Sigmoid colon (tissue), 7 donors: ENCODE data around the gene CAPN5. TPM values are rescaled to one million over a fixed set of nuclear protein-coding genes. Genes with fewer than 3 reads are reported as not detected.
"Not testable (repeated sequence)": the region's sequence is repeated elsewhere in the genome, so short reads cannot be mapped to it uniquely, and the experiment has no call there.

Experiments used
- DNase-seq: peaks from one replicate; pipeline ENCODE4 v3.0.0-alpha.2; 2019
- H3K27ac ChIP-seq, 4 donors: fragments of 200-600 bp; sonication (generic); one replicate each; pipeline ENCODE4 v1.5.1; 2016 to 2019; ENCODE audit warnings: mild to moderate bottlenecking in 1 of 4
- H3K27me3 ChIP-seq, 3 donors: fragments of 200-600 bp; sonication (generic); one replicate each; pipeline ENCODE4 v1.5.1; 2019; ENCODE audit warnings: mild to moderate bottlenecking in 1 of 3
- H3K36me3 ChIP-seq, 4 donors: fragments of 200-600 bp; sonication (generic); one replicate each; pipeline ENCODE4 v1.5.1; 2016 to 2019
- H3K4me1 ChIP-seq, 4 donors: fragments of 200-600 bp; sonication (generic); one replicate each; pipeline ENCODE4 v1.5.1; 2017 to 2019
- H3K4me3 ChIP-seq, 4 donors: fragments of 200-600 bp; sonication (generic); one replicate each; pipeline ENCODE4 v1.5.1; 2017 to 2019; ENCODE audit warnings: mild to moderate bottlenecking in 2 of 4, moderate library complexity in 1 of 4
- H3K9me3 ChIP-seq, 4 donors: fragments of 200-600 bp in 3 of 4; sonication (generic) in 3 of 4; one replicate each; pipeline versions ENCODE4 v1.5.1 to v1.6.1; 2013 to 2019
- CTCF ChIP-seq, 4 experiments: fragments of 450-650 bp in 3 of 4; fragments of 200-600 bp in 1 of 4; IDR thresholded peaks; one replicate each; pipeline ENCODE4 v1.5.1; 2016 to 2019; ENCODE audit warnings: antibody characterized with exemption in 4 of 4, mild to moderate bottlenecking in 3 of 4, moderate library complexity in 2 of 4
- EP300 ChIP-seq, 4 donors: sonication (generic); formaldehyde crosslinking; IDR thresholded peaks; one replicate each; pipeline ENCODE4 v1.6.1; 2017; ENCODE audit warnings: antibody characterized with exemption in 4 of 4
- POLR2A ChIP-seq, 2 donors: fragments of 450-650 bp; IDR thresholded peaks; one replicate each; pipeline ENCODE4 v1.6.1; 2016; ENCODE audit warnings: antibody characterized with exemption in 2 of 2, mild to moderate bottlenecking in 2 of 2, moderate library complexity in 2 of 2
- POLR2AphosphoS5 ChIP-seq, 4 donors: sonication (generic); formaldehyde crosslinking; IDR thresholded peaks; one replicate each; pipeline ENCODE4 v1.6.1; 2017; ENCODE audit warnings: antibody characterized with exemption in 4 of 4
- WGBS, 2 donors: extraction: QIAGEN DNeasy Blood & Tissue Kit; methylation state at CpG; one replicate each; pipeline ENCODE4 v1.1.7; 2013; 5-methylcytosine and 5-hydroxymethylcytosine counted together
- intact Hi-C: fragments of 100-400 bp; cut with DNase I; formaldehyde crosslinking; loops from one replicate; pipeline ENCODE4 v1.15.1; 2023
- polyA plus RNA-seq, 3 donors: library from polyadenylated mRNA; stranded (reverse); fragments of 200-250 nt; gene quantifications; one replicate each; pipeline ENCODE4 v1.2.3, GENCODE V29; 2013
- total RNA-seq, 4 donors: library from RNA; depleted of rRNA; stranded (reverse); fragments of >200 nt; gene quantifications; one replicate each; pipeline ENCODE4 v1.1.0, GENCODE V29; 2016
- donor health status: healthy with polysubstance abuse.
- donor health status: Bipolar disorder and iron deficiency.
- donor health status: healthy.

The CAPN5 gene
- total and polyA plus RNA-seq, 7 donors, result 4.1 to 110 (median 12.5) TPM

- no peaks in the 10 kb centered on the region for H3K36me3 ChIP-seq
- intact Hi-C loops, result loop anchor here (2.0 to 5.0 kb wide), 2 partner anchors 143 to 501 kb away; no protein-coding TSS in a partner anchor
- DNase-seq, result peak; percentile 66
- no peak overlapping the region for H3K27ac ChIP-seq
- no peaks in the 10 kb centered on the region for H3K9me3 ChIP-seq
- WGBS, 2 donors, result 4 to 5% methylated on average over 39 of the region's 39 CpGs
- peaks cover 0 to 35% (median 21%) of the 10 kb centered on the region in 3 donors for H3K27me3 ChIP-seq
- peaks cover 0 to 11% (median 6%) of the 10 kb centered on the region in 4 donors for H3K4me1 ChIP-seq
- no peak for TF ChIP-seq POLR2A (IDR thresholded peaks at IDR 0.05)
- TF ChIP-seq EP300 (IDR thresholded peaks at IDR 0.05), result no peak
- peak; percentile 11 to 50 (median 29) for TF ChIP-seq CTCF (IDR thresholded peaks at IDR 0.05)
- TF ChIP-seq POLR2AphosphoS5 (IDR thresholded peaks at IDR 0.05), result no peak
- H3K4me3 ChIP-seq, result no peak overlapping the region
Measured at GRCh38 chr11:77046060-77046501, 20.7 kb upstream of the CAPN5 start.

- intact Hi-C loops, result loop anchor here (1.0 to 5.0 kb wide), 4 partner anchors 26 to 500 kb away; no protein-coding TSS in a partner anchor
- peak; percentile 89 for DNase-seq
- TF ChIP-seq POLR2AphosphoS5 (IDR thresholded peaks at IDR 0.05) (peak in 1 of 4 donors; percentile 57), POLR2A (IDR thresholded peaks at IDR 0.05) (no peak), CTCF (IDR thresholded peaks at IDR 0.05) (peak in 3 of 4 experiments; percentile 59 to 67 (median 62)), EP300 (IDR thresholded peaks at IDR 0.05) (no peak)
- no peaks in the 10 kb centered on the region for H3K36me3 ChIP-seq
- H3K4me3 ChIP-seq, result peak overlapping the region; percentile 8 to 44 (median 32)
- peak overlapping the region; percentile 10 to 61 (median 50) for H3K27ac ChIP-seq
- peaks cover 0 to 11% (median 6%) of the 10 kb centered on the region in 4 donors for H3K4me1 ChIP-seq
- 1 to 5% methylated on average over 15 of the region's 15 CpGs for WGBS, 2 donors
- H3K27me3 ChIP-seq, result peaks cover 0 to 24% (median 17%) of the 10 kb centered on the region in 3 donors
- H3K9me3 ChIP-seq, result no peaks in the 10 kb centered on the region
Measured at GRCh38 chr11:77047007-77047927, 19.5 kb upstream of the CAPN5 start.

- Histone ChIP-seq H3K27me3 (peaks cover 0 to 22% (median 17%) of the 10 kb centered on the region in 3 donors), H3K4me1 (peaks cover 0 to 11% (median 6%) of the 10 kb centered on the region in 4 donors)
- not testable (repeated sequence) for H3K36me3 ChIP-seq, H3K9me3 ChIP-seq, H3K4me3 ChIP-seq, DNase-seq, H3K27ac ChIP-seq
- intact Hi-C loops, result loop anchor here (1.0 to 5.0 kb wide), 4 partner anchors 25 to 499 kb away; no protein-coding TSS in a partner anchor
- WGBS, 2 donors, result 73 to 74% methylated on average over 7 of the region's 7 CpGs
Measured at GRCh38 chr11:77047928-77048446, 18.8 kb upstream of the CAPN5 start.

GRCh38 chr11:77049026-77049425, 17.7 kb upstream of the CAPN5 start:
- H3K4me1 ChIP-seq, result peaks cover 0 to 11% (median 6%) of the 10 kb centered on the region in 4 donors
- WGBS, 2 donors, result 20 to 63% methylated on average over 6 of the region's 6 CpGs
- H3K36me3 ChIP-seq, result no peaks in the 10 kb centered on the region
- peaks cover 0 to 19% (median 17%) of the 10 kb centered on the region in 3 donors for H3K27me3 ChIP-seq
- TF ChIP-seq CTCF (IDR thresholded peaks at IDR 0.05) (no peak), EP300 (IDR thresholded peaks at IDR 0.05) (no peak), POLR2A (IDR thresholded peaks at IDR 0.05) (no peak), POLR2AphosphoS5 (IDR thresholded peaks at IDR 0.05) (no peak)
- intact Hi-C loops, result loop anchor here (5.0 kb wide), 1 partner anchor 498 kb away; no protein-coding TSS in a partner anchor
- DNase-seq, result no peak
- no peaks in the 10 kb centered on the region for H3K9me3 ChIP-seq
- H3K27ac ChIP-seq, result peak overlapping the region in 1 of 4 donors; percentile 11
- H3K4me3 ChIP-seq, result no peak overlapping the region

- Histone ChIP-seq H3K9me3 (peaks cover under 1 to 6% (median 4%) of the 10 kb centered on the region in 4 donors), H3K27me3 (no peaks in the 10 kb centered on the region), H3K36me3 (no peaks in the 10 kb centered on the region), H3K4me1 (peaks cover 0 to 4% (median 0%) of the 10 kb centered on the region in 4 donors), H3K27ac (no peak overlapping the region), H3K4me3 (no peak overlapping the region)
- no peak for TF ChIP-seq POLR2A (IDR thresholded peaks at IDR 0.05)
- no peak for TF ChIP-seq CTCF (IDR thresholded peaks at IDR 0.05)
- TF ChIP-seq POLR2AphosphoS5 (IDR thresholded peaks at IDR 0.05), result no peak
- no peak for TF ChIP-seq EP300 (IDR thresholded peaks at IDR 0.05)
- 85 to 92% methylated on average over 3 of the region's 3 CpGs for WGBS, 2 donors
- DNase-seq, result no peak
- intact Hi-C loops, result no loop called here
Measured at GRCh38 chr11:77051511-77051910, 15.3 kb upstream of the CAPN5 start.
